HG02798 (cell line): ENCODE measurements around the gene MICALL1.

Experiments
- ATAC-seq: cut with Tn5 transposase; IDR thresholded peaks from one replicate; pipeline ENCODE4 v1.9.1; 2021; ENCODE audit warnings: mild to moderate bottlenecking; ENCODE audit not compliant: unreplicated experiment, poor library complexity

MICALL1 gene

GRCh38 chr22:37979782-37980181 lies 73.7 kb downstream of the MICALL1 start:
- no peak for ATAC-seq

GRCh38 chr22:37981282-37982011 lies 75.3 kb downstream of the MICALL1 start:
- ATAC-seq, result no peak

- ATAC-seq, result no peak
Measured at GRCh38 chr22:37982151-37982785, 76.2 kb downstream of the MICALL1 start.

- no peak for ATAC-seq
Measured at GRCh38 chr22:37982938-37983859, 77.1 kb downstream of the MICALL1 start.

- no peak for ATAC-seq
Measured at GRCh38 chr22:37983860-37984791, 78.0 kb downstream of the MICALL1 start, which contains the start of gene SOX10. Gene SOX10, minus strand, starts transcription at chr22:37984555. Its CDS starts 771 bp downstream, at chr22:37983784.

GRCh38 chr22:37985050-37985585 lies 79.0 kb downstream of the MICALL1 start:
- ATAC-seq, result no peak

GRCh38 chr22:37985751-37986281 lies 79.7 kb downstream of the MICALL1 start:
- no peak for ATAC-seq

- no peak for ATAC-seq
Measured at GRCh38 chr22:37986371-37986770, 80.3 kb downstream of the MICALL1 start.

GRCh38 chr22:37989146-37990045 lies 83.3 kb downstream of the MICALL1 start:
- ATAC-seq, result no peak

GRCh38 chr22:37990301-37990700 lies 84.2 kb downstream of the MICALL1 start:
- no peak for ATAC-seq

GRCh38 chr22:37990862-37991261 lies 84.8 kb downstream of the MICALL1 start:
- no peak for ATAC-seq

- ATAC-seq, result no peak
Measured at GRCh38 chr22:37991731-37992442, 85.8 kb downstream of the MICALL1 start.
